Measurements from ENCODE around the gene CEP112.

CEP112 gene

GRCh38 chr17:65627108-65627507 lies 564.8 kb downstream of the CEP112 start:
- TF ChIP-seq CTCF (conservative IDR thresholded peaks at IDR 0.05; ENCODE audit: low read depth, low read length): no peak
- no peak overlapping the region for H3K4me3 ChIP-seq (ENCODE audit: low read length)
- no peak for DNase-seq (ENCODE audit: low read depth)

DNA sequence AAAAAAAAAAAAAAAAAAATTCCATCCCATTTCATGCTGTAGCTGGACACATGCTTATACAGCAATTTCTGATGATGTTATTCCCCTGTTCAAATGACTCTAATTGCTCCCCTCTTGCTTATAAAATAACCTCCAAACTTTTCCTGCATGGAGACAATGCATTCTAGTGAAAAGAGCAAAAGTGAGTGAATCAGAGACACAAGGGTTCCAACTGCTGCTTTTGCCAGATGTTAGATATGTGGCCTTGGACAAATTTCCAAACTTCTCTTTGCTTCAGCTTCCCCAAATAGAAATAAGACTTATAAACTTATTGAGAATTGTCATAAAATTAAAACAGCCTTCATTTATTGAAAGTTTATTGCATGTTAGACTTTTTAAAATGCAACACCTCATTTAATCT lies 565.5 kb downstream of the CEP112 start:
- no peak for DNase-seq (ENCODE audit: low read depth)
- TF ChIP-seq CTCF (conservative IDR thresholded peaks at IDR 0.05; ENCODE audit: low read depth, low read length): no peak

GRCh38 chr17:65618516-65618915 lies 573.4 kb downstream of the CEP112 start:
- TF ChIP-seq CTCF (conservative IDR thresholded peaks at IDR 0.05; ENCODE audit: low read depth, low read length): no peak
- H3K4me3 ChIP-seq (ENCODE audit: low read length): no peak overlapping the region
- no peak for DNase-seq (ENCODE audit: low read depth)

More for the DNA sequence above, 565.5 kb downstream of the CEP112 start:
- H3K4me3 ChIP-seq (ENCODE audit: low read length): no peak overlapping the region

GRCh38 chr17:65617496-65617895 lies 574.4 kb downstream of the CEP112 start:
- no peak overlapping the region for H3K4me3 ChIP-seq (ENCODE audit: low read length)
- TF ChIP-seq CTCF (conservative IDR thresholded peaks at IDR 0.05; ENCODE audit: low read depth, low read length): no peak
- DNase-seq (ENCODE audit: low read depth): no peak

DNA sequence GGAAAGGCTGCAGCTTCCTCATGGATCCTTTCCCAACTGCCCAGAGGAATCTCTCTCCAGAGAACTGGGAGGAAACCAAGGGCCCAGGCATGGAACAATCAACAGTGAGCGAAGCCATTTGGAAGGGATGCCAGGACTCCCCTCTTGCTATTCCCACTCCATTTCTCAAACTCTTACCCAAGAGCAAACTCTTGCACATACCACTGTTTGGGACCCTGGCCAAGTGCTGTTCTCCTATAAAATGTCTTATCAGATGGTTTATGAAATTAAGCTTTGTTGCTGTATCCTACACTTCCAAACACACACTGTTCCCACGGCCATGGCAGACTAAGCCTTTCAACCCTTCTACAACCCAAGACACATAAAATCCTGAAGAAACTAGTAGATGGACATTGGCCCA lies 582.2 kb downstream of the CEP112 start:
- no peak for TF ChIP-seq CTCF (conservative IDR thresholded peaks at IDR 0.05; ENCODE audit: low read depth, low read length)
- no peak for DNase-seq (ENCODE audit: low read depth)
- H3K4me3 ChIP-seq (ENCODE audit: low read length): no peak overlapping the region

- DNase-seq (ENCODE audit: low read depth): no peak
- H3K4me3 ChIP-seq (ENCODE audit: low read length): no peak overlapping the region
- TF ChIP-seq CTCF (conservative IDR thresholded peaks at IDR 0.05; ENCODE audit: low read depth, low read length): no peak
Observed at GRCh38 chr17:65609286-65609685, 582.6 kb downstream of the CEP112 start.

DNA sequence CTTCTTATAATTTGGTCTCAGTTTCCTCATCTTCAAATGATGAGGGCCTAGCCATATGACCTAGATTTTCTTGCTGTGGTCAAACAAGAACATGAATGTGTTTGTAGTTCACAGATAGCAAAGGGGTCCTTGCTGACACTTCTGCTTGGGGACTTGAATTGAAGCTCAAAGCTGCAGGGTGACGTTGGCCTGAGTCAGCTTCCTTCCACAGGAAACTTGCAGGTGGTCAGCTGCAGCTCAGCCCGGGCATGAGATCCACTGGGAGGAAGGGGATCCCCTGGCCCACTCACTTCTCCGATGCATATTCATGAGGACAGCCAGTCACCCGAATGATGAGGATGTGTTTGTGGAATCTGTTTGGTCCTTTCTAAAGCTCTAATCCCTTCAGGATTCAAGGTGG lies 587.9 kb downstream of the CEP112 start:
- DNase-seq (ENCODE audit: low read depth): no peak
- H3K4me3 ChIP-seq (ENCODE audit: low read length): no peak overlapping the region
- TF ChIP-seq CTCF (conservative IDR thresholded peaks at IDR 0.05; ENCODE audit: low read depth, low read length): no peak

Measured in retinal pigment epithelial cell (primary cell).